Body of pancreas (tissue), 4 donors: Measurements from ENCODE around the gene SESN2.

Experiments used
- POLR2A ChIP-seq, 3 donors: fragments of 450-650 bp; IDR thresholded peaks; one replicate each; pipeline ENCODE4 v1.6.1; 2016; ENCODE audit warnings: antibody characterized with exemption in 3 of 3, mild to moderate bottlenecking in 2 of 3
- TF ChIP-seq, protein P1 (sequence below), 7 experiments: fragments of 450-650 bp in 4 of 7; fragments of 200-600 bp in 3 of 7; sonication (generic) in 3 of 7; IDR thresholded peaks; one replicate each; pipeline ENCODE4 v1.5.1; 2016 to 2019; ENCODE audit warnings: antibody characterized with exemption in 7 of 7

DNA sequence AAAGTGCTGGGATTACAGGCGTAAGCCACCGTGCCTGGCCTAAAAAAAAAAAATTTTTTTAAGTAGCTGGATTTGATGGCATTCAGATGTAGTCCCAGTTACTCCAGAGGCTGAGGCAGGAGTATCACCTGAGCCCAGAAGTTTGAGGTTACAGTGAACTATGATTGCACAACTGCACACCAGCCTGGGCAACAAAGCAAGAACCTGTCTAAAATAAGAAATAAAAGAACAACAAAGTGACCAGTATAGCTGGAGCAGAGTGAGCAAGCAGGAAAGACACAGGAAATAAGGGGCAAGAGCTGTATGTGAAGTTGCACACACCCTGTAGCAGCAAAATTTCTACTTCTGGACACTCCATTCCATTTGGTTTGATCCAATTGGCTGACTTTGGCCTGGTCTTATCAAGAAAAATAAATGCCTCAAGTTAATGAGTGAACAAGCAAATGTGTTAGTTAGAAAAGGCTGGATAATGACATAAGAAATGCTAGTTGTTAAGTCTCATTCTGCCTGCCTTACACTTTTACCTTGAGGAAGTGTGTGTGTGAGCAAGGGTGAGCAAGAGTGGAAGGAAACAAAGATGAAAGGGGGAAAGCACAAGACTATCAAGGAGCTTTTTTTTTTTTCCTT lies 15.5 kb upstream of the SESN2 start:
- TF ChIP-seq, protein P1, sequence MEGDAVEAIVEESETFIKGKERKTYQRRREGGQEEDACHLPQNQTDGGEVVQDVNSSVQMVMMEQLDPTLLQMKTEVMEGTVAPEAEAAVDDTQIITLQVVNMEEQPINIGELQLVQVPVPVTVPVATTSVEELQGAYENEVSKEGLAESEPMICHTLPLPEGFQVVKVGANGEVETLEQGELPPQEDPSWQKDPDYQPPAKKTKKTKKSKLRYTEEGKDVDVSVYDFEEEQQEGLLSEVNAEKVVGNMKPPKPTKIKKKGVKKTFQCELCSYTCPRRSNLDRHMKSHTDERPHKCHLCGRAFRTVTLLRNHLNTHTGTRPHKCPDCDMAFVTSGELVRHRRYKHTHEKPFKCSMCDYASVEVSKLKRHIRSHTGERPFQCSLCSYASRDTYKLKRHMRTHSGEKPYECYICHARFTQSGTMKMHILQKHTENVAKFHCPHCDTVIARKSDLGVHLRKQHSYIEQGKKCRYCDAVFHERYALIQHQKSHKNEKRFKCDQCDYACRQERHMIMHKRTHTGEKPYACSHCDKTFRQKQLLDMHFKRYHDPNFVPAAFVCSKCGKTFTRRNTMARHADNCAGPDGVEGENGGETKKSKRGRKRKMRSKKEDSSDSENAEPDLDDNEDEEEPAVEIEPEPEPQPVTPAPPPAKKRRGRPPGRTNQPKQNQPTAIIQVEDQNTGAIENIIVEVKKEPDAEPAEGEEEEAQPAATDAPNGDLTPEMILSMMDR (IDR thresholded peaks at IDR 0.05) = peak in 1 of 7 experiments; percentile 5
- TF ChIP-seq POLR2A (IDR thresholded peaks at IDR 0.05) = peak in 1 of 3 donors; percentile 27
